Osteocyte (in vitro differentiated cells): Measurements from ENCODE around the gene FCER1G. TPM values are rescaled to one million over a fixed set of nuclear protein-coding genes. Genes with fewer than 3 reads are reported as not detected.

Experiments used
- DNase-seq: peaks from one replicate; pipeline ENCODE4 v3.0.0; 2021; ENCODE audit warnings: mixed read lengths; ENCODE audit not compliant: unreplicated experiment; ENCODE audit errors: extremely low spot score
- H3K27ac Mint-ChIP-seq: one replicate; pipeline ENCODE4 v1.8.0; 2021; ENCODE audit warnings: mild to moderate bottlenecking, mixed read lengths; ENCODE audit not compliant: unreplicated experiment
- H3K27me3 Mint-ChIP-seq: one replicate; pipeline ENCODE4 v1.8.0; 2021; ENCODE audit warnings: mixed read lengths; ENCODE audit not compliant: unreplicated experiment
- H3K36me3 Mint-ChIP-seq: one replicate; pipeline ENCODE4 v1.8.0; 2021; ENCODE audit warnings: mixed read lengths; ENCODE audit not compliant: unreplicated experiment
- H3K4me1 Mint-ChIP-seq: one replicate; pipeline ENCODE4 v1.8.0; 2021; ENCODE audit warnings: mixed read lengths; ENCODE audit not compliant: unreplicated experiment
- H3K4me3 Mint-ChIP-seq: one replicate; pipeline ENCODE4 v1.8.0; 2021; ENCODE audit warnings: mild to moderate bottlenecking, moderate library complexity, mixed read lengths; ENCODE audit not compliant: unreplicated experiment
- H3K9me3 Mint-ChIP-seq: one replicate; pipeline ENCODE4 v1.8.0; 2021; ENCODE audit warnings: mixed read lengths; ENCODE audit not compliant: unreplicated experiment
- CTCF ChIP-seq: fragments of 200-600 bp; sonication (generic); IDR thresholded peaks from 2 replicates; pipeline ENCODE4 v1.5.0; 2021; ENCODE audit warnings: antibody characterized with exemption, mild to moderate bottlenecking, moderate library complexity
- long read RNA-seq: library from polyadenylated mRNA; unstranded; transcript quantifications from one replicate; pipeline ENCODE4 v2.0.0, GENCODE V29; 2021
- total RNA-seq: library from RNA; stranded (reverse); gene quantifications from 2 replicates; pipeline ENCODE4 v1.2.1, GENCODE V29; 2021

FCER1G gene
- total RNA-seq: not detected in 2 replicates
- long read RNA-seq: 0 reads

GRCh38 chr1:161215076-161215475 is at the start of gene FCER1G:
FCER1G (plus strand) TSS chr1:161215295; CDS start chr1:161215322, 27 bp downstream.
- Mint-ChIP-seq H3K27me3 (no peaks in the 10 kb centered on the region), H3K36me3 (peaks cover 33% of the 10 kb centered on the region), H3K27ac (no peak within 1 kb of the TSS), H3K4me3 (no peak within 1 kb of the TSS), H3K9me3 (no peaks in the 10 kb centered on the region), H3K4me1 (no peaks in the 10 kb centered on the region)
- no peak for DNase-seq
- TF ChIP-seq CTCF: no peak

GRCh38 chr1:161165742-161166668 is 49.1 kb upstream of the FCER1G start, which contains the start of gene PPOX:
PPOX (plus strand) TSS chr1:161166426; CDS start chr1:161166848, 422 bp downstream.
- H3K36me3 Mint-ChIP-seq: peaks cover 19% of the 10 kb centered on the region
- no peaks in the 10 kb centered on the region for H3K27me3 Mint-ChIP-seq
- peak; percentile 61 for TF ChIP-seq CTCF

GRCh38 chr1:161166669-161167548 is 48.2 kb upstream of the FCER1G start:
- no peak for TF ChIP-seq CTCF
- peak overlapping the region; percentile 90 for H3K4me3 Mint-ChIP-seq
- peaks cover 25% of the 10 kb centered on the region for H3K36me3 Mint-ChIP-seq
- peak overlapping the region; percentile 100 for H3K27ac Mint-ChIP-seq
- no peak for DNase-seq
- peaks cover 29% of the 10 kb centered on the region for H3K4me1 Mint-ChIP-seq
- H3K27me3 Mint-ChIP-seq: no peaks in the 10 kb centered on the region
- no peaks in the 10 kb centered on the region for H3K9me3 Mint-ChIP-seq

More at GRCh38 chr1:161165742-161166668, 49.1 kb upstream of the FCER1G start, which contains the start of gene PPOX:
- Mint-ChIP-seq H3K4me3 (peak within 1 kb of the TSS; percentile 90), H3K4me1 (peaks cover 34% of the 10 kb centered on the region), H3K27ac (peak within 1 kb of the TSS; percentile 100), H3K9me3 (no peaks in the 10 kb centered on the region)
- peak; percentile 97 for DNase-seq

GRCh38 chr1:161168906-161169305 is 46.2 kb upstream of the FCER1G start:
- H3K4me3 Mint-ChIP-seq: no peak overlapping the region
- H3K36me3 Mint-ChIP-seq: peaks cover 32% of the 10 kb centered on the region
- peaks cover 42% of the 10 kb centered on the region for H3K4me1 Mint-ChIP-seq
- H3K27me3 Mint-ChIP-seq: no peaks in the 10 kb centered on the region
- no peak for TF ChIP-seq CTCF
- H3K27ac Mint-ChIP-seq: no peak overlapping the region
- no peaks in the 10 kb centered on the region for H3K9me3 Mint-ChIP-seq
- no peak for DNase-seq
